HG02943 (cell line): ENCODE measurements around the gene ZNF143.
"Not testable (repeated sequence)": the region's sequence is repeated elsewhere in the genome, so short reads cannot be mapped to it uniquely, and the experiment has no call there.

Experiments
- ATAC-seq: cut with Tn5 transposase; IDR thresholded peaks from one replicate; pipeline ENCODE4 v1.9.1; 2021; ENCODE audit warnings: mild to moderate bottlenecking, low read depth, moderate library complexity; ENCODE audit not compliant: unreplicated experiment

Gene ZNF143

DNA sequence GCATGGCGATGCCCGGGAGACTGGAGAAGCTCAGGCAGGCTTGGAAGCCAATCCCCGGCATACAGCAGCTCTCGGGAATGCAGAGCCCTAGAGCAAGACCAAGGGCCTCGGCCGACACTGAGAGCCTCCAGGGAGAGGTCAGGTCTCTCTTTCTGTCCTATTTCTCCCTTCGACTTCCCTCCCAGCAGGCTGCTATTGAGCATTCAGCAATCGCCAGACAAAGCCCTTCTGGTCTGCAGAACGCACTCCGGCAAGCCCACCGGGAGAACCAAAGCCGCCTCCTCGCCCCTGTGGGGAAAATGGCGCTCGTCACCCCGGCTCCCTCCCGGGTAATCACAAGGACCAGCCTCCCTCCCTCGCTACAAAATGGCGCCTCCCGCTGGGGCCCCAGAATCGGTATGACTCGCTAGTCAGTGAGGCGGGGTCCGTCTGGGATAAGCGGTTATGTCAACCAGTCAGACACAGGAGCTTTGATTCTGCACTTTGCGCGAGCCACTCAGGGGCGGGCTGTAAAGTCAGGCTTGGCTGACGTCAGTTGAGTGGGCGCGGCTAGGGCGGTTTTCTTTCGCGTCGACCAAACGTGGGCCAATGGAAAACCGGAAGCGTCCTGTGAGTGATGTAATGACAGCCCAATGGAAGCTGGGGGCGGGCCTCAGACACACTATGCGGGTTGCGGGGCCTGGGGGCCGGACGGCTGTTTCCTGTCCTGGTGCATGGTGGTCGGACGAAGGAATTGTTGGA lies at the start of gene ZNF143:
ZNF143 (plus strand) TSS at position 691 of the 741 bp plus-strand sequence. CDS start 10,297 bp downstream, outside the sequence.
- peak; percentile 91 for ATAC-seq

GRCh38 chr11:9428706-9429105 lies 32.1 kb upstream of the ZNF143 start:
- ATAC-seq: no peak

DNA sequence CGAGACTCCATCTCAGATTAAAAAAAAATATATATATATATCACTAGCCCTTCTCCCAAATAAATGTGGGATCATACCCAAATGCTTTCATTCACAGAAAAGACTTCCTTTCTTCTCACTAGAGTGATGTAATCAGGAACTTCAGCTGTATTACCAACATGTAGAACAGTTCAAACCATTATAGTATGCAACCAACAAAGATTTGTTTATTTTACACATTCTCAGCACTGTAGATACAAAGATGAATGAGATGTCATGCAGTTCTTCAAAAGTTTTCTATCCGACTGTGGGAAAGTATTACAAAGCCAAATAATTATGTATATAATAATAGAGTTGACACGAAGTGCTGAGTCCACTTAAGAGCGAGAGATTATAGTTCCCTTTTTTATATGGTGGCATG lies 22.2 kb upstream of the ZNF143 start:
- ATAC-seq: no peak

- no peak for ATAC-seq
These were observed 14.6 kb upstream of the ZNF143 start for GRCh38 chr11:9446230-9446629.

- no peak for ATAC-seq
These were observed 12.0 kb upstream of the ZNF143 start for GRCh38 chr11:9448576-9449352.

DNA sequence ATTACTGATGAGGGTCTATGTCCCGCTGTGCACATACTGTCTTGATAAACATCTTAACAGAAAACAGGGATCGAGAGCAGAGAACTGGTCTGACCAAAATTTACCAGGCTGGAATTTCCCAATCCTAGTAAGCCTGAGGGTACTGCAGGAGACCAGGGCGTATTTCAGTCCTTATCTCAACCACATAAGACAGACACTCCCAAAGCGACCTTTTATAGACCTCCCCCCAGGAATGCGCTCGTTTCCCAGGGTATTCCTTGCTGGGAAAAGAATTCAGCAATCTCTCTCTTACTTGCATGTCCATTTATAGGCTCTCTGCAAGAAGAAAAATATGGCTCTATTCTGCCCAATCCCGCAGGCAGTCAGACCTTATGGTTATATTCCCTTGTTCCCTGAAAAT lies 8.8 kb upstream of the ZNF143 start:
- not testable (repeated sequence) for ATAC-seq

GRCh38 chr11:9455722-9456121 lies 5.1 kb upstream of the ZNF143 start:
- ATAC-seq: no peak

DNA sequence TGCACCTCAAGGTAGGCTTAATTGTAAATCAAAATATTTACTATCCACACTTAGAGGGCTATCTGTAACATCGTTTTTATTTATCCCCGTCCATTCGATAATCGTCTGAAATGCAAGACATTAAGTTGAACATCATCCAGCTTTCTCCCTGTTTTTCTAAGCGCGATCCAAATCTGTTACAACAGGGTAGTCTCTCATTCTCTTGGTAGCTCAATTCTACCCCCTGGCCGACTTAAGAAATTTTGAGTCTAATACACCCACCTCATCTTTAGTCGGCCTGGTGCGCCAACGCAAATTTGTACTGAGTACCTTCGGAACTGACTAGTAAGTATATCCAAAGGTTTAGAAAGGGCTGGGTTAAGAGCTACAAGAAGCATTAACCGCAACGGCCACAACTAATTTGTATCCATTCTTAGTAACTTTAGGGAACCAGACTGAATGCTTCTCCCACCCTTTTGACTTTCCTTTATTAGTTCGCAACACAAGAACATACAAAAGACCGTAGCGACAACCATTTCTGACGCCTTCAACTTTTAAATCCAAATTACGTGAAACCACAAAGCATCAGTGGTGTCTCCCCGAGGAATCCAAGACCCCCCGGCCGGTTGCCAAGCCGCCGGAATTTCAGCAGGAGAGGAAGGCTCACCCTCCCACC lies 1.0 kb upstream of the ZNF143 start:
- ATAC-seq: no peak

- peak; percentile 50 for ATAC-seq
These were observed 399 bp downstream of the ZNF143 start for GRCh38 chr11:9461063-9461759.

DNA sequence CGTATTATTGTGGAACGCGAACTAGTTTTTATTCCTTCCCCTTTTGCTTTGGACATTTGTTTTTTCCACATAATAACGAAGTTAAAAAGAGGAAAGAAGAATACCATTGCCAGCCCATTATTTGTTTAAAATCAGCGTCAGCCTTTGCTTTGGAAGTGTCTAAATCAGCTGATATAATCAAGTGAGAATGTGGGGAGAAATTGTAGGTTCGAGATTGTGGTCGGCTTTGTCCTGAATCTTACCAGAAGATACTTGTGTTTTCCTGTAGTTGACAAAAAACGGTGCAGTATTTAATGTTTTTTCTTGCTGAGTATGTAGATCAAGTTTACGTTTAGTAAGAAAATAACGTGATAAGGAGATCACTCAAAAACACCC lies 935 bp downstream of the ZNF143 start:
- ATAC-seq: no peak

GRCh38 chr11:9462172-9462799 lies 1.5 kb downstream of the ZNF143 start:
- no peak for ATAC-seq

- ATAC-seq: no peak
These were observed 2.2 kb downstream of the ZNF143 start for GRCh38 chr11:9462806-9463537.

GRCh38 chr11:9470765-9471164 lies 10.0 kb downstream of the ZNF143 start:
- no peak for ATAC-seq

GRCh38 chr11:9473408-9473807 lies 12.6 kb downstream of the ZNF143 start:
- no peak for ATAC-seq

DNA sequence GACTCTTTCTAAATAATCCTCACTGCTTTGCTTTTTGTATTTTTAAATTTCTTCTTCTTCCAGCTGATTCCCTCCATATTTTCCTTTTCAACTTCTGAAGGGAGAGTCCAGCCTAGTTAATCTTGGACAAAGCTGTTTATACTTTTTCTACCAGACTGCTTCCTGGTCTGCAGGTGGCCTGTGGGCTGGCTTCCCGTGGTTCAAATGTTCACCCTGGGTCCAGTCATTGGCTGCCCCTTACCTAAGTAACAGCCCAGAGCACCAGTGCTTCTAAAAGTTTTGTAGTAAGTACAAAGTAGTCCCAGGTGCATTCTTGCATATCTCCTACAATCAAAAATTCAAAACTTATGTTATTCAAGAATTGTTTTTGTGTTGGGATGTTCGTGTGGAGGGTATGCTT lies 19.1 kb downstream of the ZNF143 start:
- no peak for ATAC-seq

- no peak for ATAC-seq
These were observed 28.4 kb downstream of the ZNF143 start for GRCh38 chr11:9489080-9489765.

DNA sequence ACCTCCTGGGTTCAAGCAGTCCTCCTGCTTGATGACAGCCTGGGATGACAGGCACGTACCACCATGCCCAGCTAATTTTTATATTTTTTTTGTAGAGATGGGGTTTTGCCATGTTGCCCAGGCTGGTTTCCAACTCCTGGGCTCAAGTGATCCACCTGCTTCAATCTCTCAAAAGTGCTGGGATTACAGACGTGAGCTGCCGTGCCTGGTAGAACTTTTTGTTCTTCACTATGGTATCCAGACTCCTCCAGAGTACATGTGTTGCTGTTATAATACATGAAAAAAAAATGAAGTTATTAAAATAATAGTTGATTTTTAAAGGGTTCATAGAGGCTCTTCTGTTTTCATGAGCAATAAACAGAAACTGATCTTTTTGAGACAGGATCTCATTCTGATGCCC lies 29.6 kb downstream of the ZNF143 start:
- ATAC-seq: no peak

GRCh38 chr11:9493492-9493891 lies 32.7 kb downstream of the ZNF143 start:
- no peak for ATAC-seq

GRCh38 chr11:9494316-9494715 lies 33.5 kb downstream of the ZNF143 start:
- ATAC-seq: no peak
